MM.1S (cell line): ENCODE measurements around the gene ATF5.

Source experiments
- CTCF ChIP-seq: fragments of 300-600 bp; sonication (generic); IDR thresholded peaks from 2 replicates; pipeline ENCODE4 v1.5.1; 2016; ENCODE audit warnings: antibody characterized with exemption, low read length, mixed read lengths
- EZH2 ChIP-seq: fragments of 300-600 bp; sonication (generic); optimal IDR thresholded peaks from 2 replicates; pipeline ENCODE3; 2017; ENCODE audit warnings: low read depth, mild to moderate bottlenecking, antibody characterized with exemption, low read length, mixed read lengths
- EZH2phosphoT487 ChIP-seq: fragments of 300-600 bp; sonication (generic); IDR thresholded peaks from 2 replicates; pipeline ENCODE4 v1.6.1; 2018; ENCODE audit warnings: antibody characterized with exemption, low read length

GRCh38 chr19:49890349-49891311 is 38.4 kb upstream of the ATF5 start:
- no peak for TF ChIP-seq CTCF
- TF ChIP-seq EZH2 = no peak
- no peak for TF ChIP-seq EZH2phosphoT487
